ENCODE measurements around the gene SLC4A11. TPM values are rescaled to one million over a fixed set of nuclear protein-coding genes. Genes with fewer than 3 reads are reported as not detected.
"Not testable (repeated sequence)": the region's sequence is repeated elsewhere in the genome, so short reads cannot be mapped to it uniquely, and the experiment has no call there.

SLC4A11 gene
- total RNA-seq, 2 donors from 2014 or later, result 0.37 to 1.3 TPM

- ATAC-seq (peak; percentile 93), DNase-seq (peak; percentile 52 to 76 (median 60))
- no peaks in the 10 kb centered on the region for H3K9me3 ChIP-seq (ENCODE audit: control insufficient read depth, low read length, poor library complexity, severe bottlenecking)
- Mint-ChIP-seq H3K4me3 (no peak overlapping the region), H3K36me3 (ENCODE audit: low read depth) (peaks cover 4% of the 10 kb centered on the region), H3K27ac (no peak overlapping the region), H3K4me1 (peaks cover 1% of the 10 kb centered on the region), H3K27me3 (no peaks in the 10 kb centered on the region)
Observed at GRCh38 chr20:3218307-3218988, 20.5 kb downstream of the SLC4A11 start.

- ATAC-seq; H3K4me1 Mint-ChIP-seq; H3K36me3 Mint-ChIP-seq (ENCODE audit: low read depth); DNase-seq; H3K27ac Mint-ChIP-seq; H3K4me3 Mint-ChIP-seq; H3K27me3 Mint-ChIP-seq; H3K9me3 ChIP-seq (ENCODE audit: control insufficient read depth, low read length, poor library complexity, severe bottlenecking): not testable (repeated sequence)
Observed at GRCh38 chr20:3215359-3215917, 23.6 kb downstream of the SLC4A11 start.

GRCh38 chr20:3213226-3213625, 25.8 kb downstream of the SLC4A11 start:
- H3K4me3 Mint-ChIP-seq, result no peak overlapping the region
- peaks cover 24% of the 10 kb centered on the region for H3K4me1 Mint-ChIP-seq
- no peaks in the 10 kb centered on the region for H3K9me3 ChIP-seq (ENCODE audit: control insufficient read depth, low read length, poor library complexity, severe bottlenecking)
- H3K27ac Mint-ChIP-seq, result no peak overlapping the region
- no peaks in the 10 kb centered on the region for H3K27me3 Mint-ChIP-seq
- ATAC-seq (no peak), DNase-seq (no peak)
- peaks cover 6% of the 10 kb centered on the region for H3K36me3 Mint-ChIP-seq (ENCODE audit: low read depth)

GRCh38 chr20:3210346-3210745, 28.6 kb downstream of the SLC4A11 start:
- ATAC-seq (no peak), DNase-seq (no peak)
- H3K36me3 Mint-ChIP-seq (ENCODE audit: low read depth), result peaks cover 6% of the 10 kb centered on the region
- no peaks in the 10 kb centered on the region for H3K9me3 ChIP-seq (ENCODE audit: control insufficient read depth, low read length, poor library complexity, severe bottlenecking)
- H3K4me1 Mint-ChIP-seq, result peaks cover 24% of the 10 kb centered on the region
- peak overlapping the region; percentile 99 for H3K4me3 Mint-ChIP-seq
- no peaks in the 10 kb centered on the region for H3K27me3 Mint-ChIP-seq
- peak overlapping the region; percentile 29 for H3K27ac Mint-ChIP-seq

GRCh38 chr20:3209946-3210317, 29.1 kb downstream of the SLC4A11 start:
- Mint-ChIP-seq H3K27me3 (no peaks in the 10 kb centered on the region), H3K27ac (peak overlapping the region; percentile 97), H3K4me1 (peaks cover 24% of the 10 kb centered on the region), H3K4me3 (peak overlapping the region; percentile 99), H3K36me3 (ENCODE audit: low read depth) (peaks cover 6% of the 10 kb centered on the region)
- peak; percentile 37 for ATAC-seq
- no peak for DNase-seq
- H3K9me3 ChIP-seq (ENCODE audit: control insufficient read depth, low read length, poor library complexity, severe bottlenecking), result no peaks in the 10 kb centered on the region

- DNase-seq, result peak; percentile 14 to 46 (median 34)
- no peaks in the 10 kb centered on the region for H3K27me3 Mint-ChIP-seq
- peak; percentile 32 for ATAC-seq
- H3K4me1 Mint-ChIP-seq, result peaks cover 26% of the 10 kb centered on the region
- peak within 1 kb of the TSS; percentile 97 for H3K27ac Mint-ChIP-seq
- H3K9me3 ChIP-seq (ENCODE audit: control insufficient read depth, low read length, poor library complexity, severe bottlenecking), result no peaks in the 10 kb centered on the region
- H3K36me3 Mint-ChIP-seq (ENCODE audit: low read depth), result peaks cover 6% of the 10 kb centered on the region
- H3K4me3 Mint-ChIP-seq, result peak within 1 kb of the TSS; percentile 99
Observed at GRCh38 chr20:3209257-3209945, 29.6 kb downstream of the SLC4A11 start, which contains the start of gene ITPA. TSS of gene ITPA (plus strand) at chr20:3209498. CDS start at chr20:3209552, 54 bp downstream.

- DNase-seq, result no peak
Observed at GRCh38 chr20:3208786-3209256, 30.2 kb downstream of the SLC4A11 start.

GRCh38 chr20:3204124-3204794, 34.7 kb downstream of the SLC4A11 start, which contains the start of gene DDRGK1:
TSS of gene DDRGK1 (minus strand) at chr20:3204682. CDS start at chr20:3204627, 55 bp downstream.
- peaks cover 6% of the 10 kb centered on the region for H3K36me3 Mint-ChIP-seq (ENCODE audit: low read depth)
- ATAC-seq, result peak; percentile 90
- peaks cover 26% of the 10 kb centered on the region for H3K4me1 Mint-ChIP-seq
- H3K9me3 ChIP-seq (ENCODE audit: control insufficient read depth, low read length, poor library complexity, severe bottlenecking), result no peaks in the 10 kb centered on the region
- H3K27ac Mint-ChIP-seq, result peak within 1 kb of the TSS; percentile 97
- DNase-seq, result peak; percentile 78 to 87 (median 85)
- no peaks in the 10 kb centered on the region for H3K27me3 Mint-ChIP-seq
- H3K4me3 Mint-ChIP-seq, result peak within 1 kb of the TSS; percentile 95

More at GRCh38 chr20:3208786-3209256, 30.2 kb downstream of the SLC4A11 start:
- ATAC-seq, result no peak
- peaks cover 29% of the 10 kb centered on the region for H3K4me1 Mint-ChIP-seq
- H3K36me3 Mint-ChIP-seq (ENCODE audit: low read depth), result peaks cover 6% of the 10 kb centered on the region
- H3K27ac Mint-ChIP-seq, result peak overlapping the region; percentile 97
- no peaks in the 10 kb centered on the region for H3K9me3 ChIP-seq (ENCODE audit: control insufficient read depth, low read length, poor library complexity, severe bottlenecking)
- H3K4me3 Mint-ChIP-seq, result peak overlapping the region; percentile 99
- no peaks in the 10 kb centered on the region for H3K27me3 Mint-ChIP-seq

- DNase-seq (no peak), ATAC-seq (peak; percentile 16)
- peaks cover 26% of the 10 kb centered on the region for H3K4me1 Mint-ChIP-seq
- H3K9me3 ChIP-seq (ENCODE audit: control insufficient read depth, low read length, poor library complexity, severe bottlenecking), result no peaks in the 10 kb centered on the region
- peak overlapping the region; percentile 95 for H3K4me3 Mint-ChIP-seq
- H3K27me3 Mint-ChIP-seq, result no peaks in the 10 kb centered on the region
- H3K36me3 Mint-ChIP-seq (ENCODE audit: low read depth), result peaks cover 8% of the 10 kb centered on the region
- H3K27ac Mint-ChIP-seq, result peak overlapping the region; percentile 97
Observed at GRCh38 chr20:3203315-3204123, 35.5 kb downstream of the SLC4A11 start.

GRCh38 chr20:3202965-3203314, 36.0 kb downstream of the SLC4A11 start:
- H3K36me3 Mint-ChIP-seq (ENCODE audit: low read depth), result peaks cover 9% of the 10 kb centered on the region
- H3K4me3 Mint-ChIP-seq, result peak overlapping the region; percentile 95
- no peak for DNase-seq
- no peaks in the 10 kb centered on the region for H3K27me3 Mint-ChIP-seq
- H3K27ac Mint-ChIP-seq, result peak overlapping the region; percentile 97
- H3K9me3 ChIP-seq (ENCODE audit: control insufficient read depth, low read length, poor library complexity, severe bottlenecking), result no peaks in the 10 kb centered on the region
- ATAC-seq, result no peak
- H3K4me1 Mint-ChIP-seq, result peaks cover 25% of the 10 kb centered on the region

GRCh38 chr20:3199976-3200755, 38.8 kb downstream of the SLC4A11 start:
- Mint-ChIP-seq H3K36me3 (ENCODE audit: low read depth) (peaks cover 14% of the 10 kb centered on the region), H3K4me3 (no peak overlapping the region), H3K4me1 (peaks cover 33% of the 10 kb centered on the region), H3K27me3 (no peaks in the 10 kb centered on the region), H3K27ac (peak overlapping the region; percentile 78)
- DNase-seq, result no peak
- no peaks in the 10 kb centered on the region for H3K9me3 ChIP-seq (ENCODE audit: control insufficient read depth, low read length, poor library complexity, severe bottlenecking)
- no peak for ATAC-seq

- no peak overlapping the region for H3K27ac Mint-ChIP-seq
- peaks cover 14% of the 10 kb centered on the region for H3K36me3 Mint-ChIP-seq (ENCODE audit: low read depth)
- H3K4me3 Mint-ChIP-seq, result peak overlapping the region; percentile 55
- peaks cover 29% of the 10 kb centered on the region for H3K4me1 Mint-ChIP-seq
- no peaks in the 10 kb centered on the region for H3K9me3 ChIP-seq (ENCODE audit: control insufficient read depth, low read length, poor library complexity, severe bottlenecking)
- no peak for ATAC-seq
- DNase-seq, result no peak
- no peaks in the 10 kb centered on the region for H3K27me3 Mint-ChIP-seq
Observed at GRCh38 chr20:3199206-3199605, 39.8 kb downstream of the SLC4A11 start.
